Uterus (tissue), 4 donors: ENCODE data around the gene DTX3. TPM values are rescaled to one million over a fixed set of nuclear protein-coding genes. Genes with fewer than 3 reads are reported as not detected.
"Not testable (repeated sequence)": the region's sequence is repeated elsewhere in the genome, so short reads cannot be mapped to it uniquely, and the experiment has no call there.

Experiments used
- DNase-seq, 2 donors: peaks; one replicate each; pipeline ENCODE4 v3.0.0-alpha.2; 2019 to 2020
- H3K27ac ChIP-seq, 2 donors: fragments of 200-600 bp; sonication (generic); 1 replicate in 1 of 2; 2 replicates in 1 of 2; pipeline ENCODE4 v1.5.1; 2016 to 2018
- H3K27me3 ChIP-seq, 2 donors: fragments of 200-600 bp; sonication (generic); one replicate each; pipeline ENCODE4 v1.5.1; 2018 to 2019; ENCODE audit warnings: control low read depth in 1 of 2
- H3K36me3 ChIP-seq, 2 donors: fragments of 200-600 bp; sonication (generic); one replicate each; pipeline ENCODE4 v1.5.1; 2019; ENCODE audit warnings: control low read depth in 1 of 2
- H3K4me1 ChIP-seq, 2 donors: fragments of 200-600 bp; sonication (generic); one replicate each; pipeline ENCODE4 v1.5.1; 2018 to 2019; ENCODE audit warnings: control low read depth in 1 of 2
- H3K4me3 ChIP-seq, 2 donors: fragments of 200-600 bp; sonication (generic); 1 replicate in 1 of 2; 2 replicates in 1 of 2; pipeline ENCODE4 v1.5.1; 2018 to 2019; ENCODE audit warnings: mild to moderate bottlenecking in 1 of 2
- H3K9me3 ChIP-seq, 2 donors: fragments of 200-600 bp; sonication (generic); one replicate each; pipeline ENCODE4 v1.5.1; 2019; ENCODE audit warnings: control low read depth in 1 of 2
- POLR2A ChIP-seq, 2 donors: fragments of 450-650 bp; IDR thresholded peaks; one replicate each; pipeline ENCODE4 v1.6.1; 2016; ENCODE audit warnings: antibody characterized with exemption in 2 of 2, mild to moderate bottlenecking in 1 of 2, moderate library complexity in 1 of 2
- intact Hi-C: fragments of 100-400 bp; cut with DNase I; formaldehyde crosslinking; loops from one replicate; pipeline ENCODE4 v1.15.1; 2023; ENCODE audit warnings: low total_unique reads
- total RNA-seq, 4 donors: library from RNA; depleted of rRNA in 3 of 4; stranded (reverse); fragments of >200 nt in 3 of 4; gene quantifications; one replicate each; pipeline versions ENCODE4 v1.1.0 to v1.2.4, GENCODE V29; 2014 to 2023
- TF ChIP-seq, protein P1 (sequence below), 4 experiments: fragments of 200-600 bp in 2 of 4; fragments of 450-650 bp in 2 of 4; sonication (generic) in 2 of 4; IDR thresholded peaks; one replicate each; pipeline ENCODE4 v1.5.1; 2016 to 2019; ENCODE audit warnings: antibody characterized with exemption in 4 of 4, mild to moderate bottlenecking in 2 of 4, moderate library complexity in 1 of 4
- donor health status: DM: yes; HTN: yes; CAD: no.

Gene DTX3
- total RNA-seq, 4 donors from 2014 or later = 17.6 to 82.5 (median 40.9) TPM

DNA sequence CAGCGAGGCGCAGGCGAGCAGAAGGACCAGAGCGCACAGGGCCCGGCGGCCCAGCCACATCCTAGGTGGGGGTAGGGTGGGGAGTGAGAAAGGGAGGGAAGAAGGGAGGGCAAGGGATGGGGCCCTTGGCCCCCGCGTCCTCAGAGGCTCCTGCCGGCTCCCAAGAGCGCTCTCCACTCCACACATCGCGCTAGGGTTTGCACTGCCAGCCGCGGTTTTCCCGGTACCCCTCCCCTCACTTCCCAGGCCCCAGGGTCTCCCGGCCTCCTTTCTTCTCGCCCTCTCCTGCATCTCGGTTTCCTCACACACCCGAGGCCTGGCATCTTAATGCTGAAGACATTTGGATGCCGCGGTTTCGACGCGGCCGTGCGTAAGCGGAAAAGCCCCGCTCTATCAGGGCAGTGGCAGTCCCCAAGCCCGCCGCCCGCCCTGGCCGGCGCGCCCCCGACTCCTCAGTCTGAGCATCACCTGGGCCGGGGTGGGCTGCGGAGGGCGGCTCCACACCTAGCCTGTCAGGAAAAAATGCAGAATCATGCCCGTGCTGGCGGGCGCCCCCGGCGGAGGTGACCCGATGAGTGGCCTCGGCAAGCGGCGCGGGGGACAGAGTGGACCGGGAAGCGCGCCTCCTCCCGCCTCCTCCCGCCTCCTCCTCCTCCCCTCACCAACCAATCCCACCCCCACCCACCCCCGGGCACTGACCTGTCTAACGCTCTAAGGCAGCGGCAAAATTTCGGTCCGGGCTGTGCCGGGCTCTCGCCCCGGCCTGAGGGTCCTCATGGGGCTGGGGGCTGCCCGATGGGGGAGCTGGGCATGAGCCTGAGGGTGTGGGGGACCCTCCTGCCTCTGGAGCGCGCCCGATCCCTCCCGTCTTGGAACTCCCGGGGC is 27.7 kb downstream of the DTX3 start:
- peaks cover 0 to 9% of the 10 kb centered on the region in 2 donors for H3K27me3 ChIP-seq
- H3K4me3 ChIP-seq = peak overlapping the region; percentile 37 to 42
- no peaks in the 10 kb centered on the region for H3K4me1 ChIP-seq
- DNase-seq = no peak
- no peak overlapping the region for H3K27ac ChIP-seq
- no peaks in the 10 kb centered on the region for H3K36me3 ChIP-seq
- intact Hi-C loops = no loop called here
- TF ChIP-seq POLR2A (IDR thresholded peaks at IDR 0.05) = no peak
- TF ChIP-seq, protein P1, sequence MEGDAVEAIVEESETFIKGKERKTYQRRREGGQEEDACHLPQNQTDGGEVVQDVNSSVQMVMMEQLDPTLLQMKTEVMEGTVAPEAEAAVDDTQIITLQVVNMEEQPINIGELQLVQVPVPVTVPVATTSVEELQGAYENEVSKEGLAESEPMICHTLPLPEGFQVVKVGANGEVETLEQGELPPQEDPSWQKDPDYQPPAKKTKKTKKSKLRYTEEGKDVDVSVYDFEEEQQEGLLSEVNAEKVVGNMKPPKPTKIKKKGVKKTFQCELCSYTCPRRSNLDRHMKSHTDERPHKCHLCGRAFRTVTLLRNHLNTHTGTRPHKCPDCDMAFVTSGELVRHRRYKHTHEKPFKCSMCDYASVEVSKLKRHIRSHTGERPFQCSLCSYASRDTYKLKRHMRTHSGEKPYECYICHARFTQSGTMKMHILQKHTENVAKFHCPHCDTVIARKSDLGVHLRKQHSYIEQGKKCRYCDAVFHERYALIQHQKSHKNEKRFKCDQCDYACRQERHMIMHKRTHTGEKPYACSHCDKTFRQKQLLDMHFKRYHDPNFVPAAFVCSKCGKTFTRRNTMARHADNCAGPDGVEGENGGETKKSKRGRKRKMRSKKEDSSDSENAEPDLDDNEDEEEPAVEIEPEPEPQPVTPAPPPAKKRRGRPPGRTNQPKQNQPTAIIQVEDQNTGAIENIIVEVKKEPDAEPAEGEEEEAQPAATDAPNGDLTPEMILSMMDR (IDR thresholded peaks at IDR 0.05) = no peak
- no peaks in the 10 kb centered on the region for H3K9me3 ChIP-seq

DNA sequence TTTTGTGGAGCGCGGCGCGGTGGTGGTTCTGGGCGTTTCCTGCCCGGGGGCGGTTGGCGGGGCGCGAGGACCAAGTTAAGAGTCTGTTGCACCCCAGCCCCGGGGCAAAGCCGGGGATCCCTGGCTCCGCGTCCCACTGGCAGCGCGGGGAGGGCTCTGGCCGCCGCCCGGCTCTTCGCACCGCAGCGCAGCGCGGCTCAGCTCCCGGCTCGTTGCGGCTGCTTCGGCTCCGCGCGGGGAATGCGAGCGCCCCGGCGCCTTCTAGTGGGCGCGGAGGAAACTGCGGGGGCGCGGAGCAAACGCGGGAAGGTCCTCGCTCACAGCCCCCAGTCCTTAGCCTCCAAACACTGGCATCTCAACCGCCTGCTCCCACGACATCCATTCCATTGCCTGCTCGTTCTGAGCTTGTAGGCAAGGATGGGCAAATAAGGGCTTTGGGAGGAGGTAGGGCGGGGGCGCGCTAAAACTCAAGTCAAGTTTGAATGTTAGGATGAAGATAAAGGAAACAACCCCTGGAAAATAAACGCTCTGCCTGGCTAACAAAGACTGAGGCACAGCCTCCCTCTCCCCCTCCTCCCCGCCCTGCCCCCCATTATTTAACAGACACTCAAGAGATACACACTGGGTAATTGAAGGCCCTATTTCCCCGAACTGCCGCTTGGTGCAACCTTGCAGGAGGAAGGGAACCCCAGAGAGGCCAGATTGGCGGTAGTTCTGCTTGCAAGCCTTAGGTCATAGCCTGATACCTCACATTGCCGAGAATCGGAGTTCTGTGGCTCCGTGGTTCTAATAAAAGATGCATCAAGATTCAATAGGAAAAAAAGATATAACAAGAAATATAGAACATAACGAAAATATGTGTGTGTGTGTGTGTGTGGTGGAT is 28.6 kb downstream of the DTX3 start, which contains the start of gene B4GALNT1:
Gene B4GALNT1, minus strand, starts transcription at position 244 of the 883 bp plus-strand sequence. CDS start 1,069 bp downstream, outside the sequence.
- H3K27me3 ChIP-seq = peaks cover 0 to 9% of the 10 kb centered on the region in 2 donors
- TF ChIP-seq, protein P1 (IDR thresholded peaks at IDR 0.05) = peak; percentile 72 to 95 (median 86)
- no peak for TF ChIP-seq POLR2A (IDR thresholded peaks at IDR 0.05)
- intact Hi-C loops = no loop called here
- no peaks in the 10 kb centered on the region for H3K36me3 ChIP-seq
- DNase-seq = peak; percentile 28 to 63
- H3K4me1 ChIP-seq = no peaks in the 10 kb centered on the region
- H3K9me3 ChIP-seq = no peaks in the 10 kb centered on the region
- H3K4me3 ChIP-seq = peak within 1 kb of the TSS; percentile 37 to 42
- H3K27ac ChIP-seq = no peak within 1 kb of the TSS

DNA sequence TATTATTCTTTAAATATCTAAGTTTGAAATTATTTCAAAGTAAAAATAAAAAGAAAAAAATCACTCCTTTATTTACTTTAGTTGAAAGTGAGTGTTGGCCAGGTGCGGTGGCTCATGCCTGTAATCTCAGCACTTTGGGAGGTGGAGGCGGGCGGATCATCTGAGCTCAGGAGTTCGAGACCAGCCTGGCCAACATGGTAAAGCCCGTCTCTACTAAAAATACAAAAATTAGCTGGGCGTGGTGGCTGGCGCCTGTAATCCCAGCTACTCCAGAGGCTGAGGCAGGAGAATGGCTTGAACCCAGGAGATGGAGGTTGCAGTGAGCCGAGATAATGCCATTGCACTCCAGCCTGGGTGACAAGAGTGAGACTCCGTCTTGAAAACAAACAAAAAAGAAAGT is 32.1 kb downstream of the DTX3 start:
- H3K36me3 ChIP-seq, H3K9me3 ChIP-seq, H3K27me3 ChIP-seq, DNase-seq, H3K4me1 ChIP-seq, H3K4me3 ChIP-seq, intact Hi-C loops, H3K27ac ChIP-seq: not testable (repeated sequence)

DNA sequence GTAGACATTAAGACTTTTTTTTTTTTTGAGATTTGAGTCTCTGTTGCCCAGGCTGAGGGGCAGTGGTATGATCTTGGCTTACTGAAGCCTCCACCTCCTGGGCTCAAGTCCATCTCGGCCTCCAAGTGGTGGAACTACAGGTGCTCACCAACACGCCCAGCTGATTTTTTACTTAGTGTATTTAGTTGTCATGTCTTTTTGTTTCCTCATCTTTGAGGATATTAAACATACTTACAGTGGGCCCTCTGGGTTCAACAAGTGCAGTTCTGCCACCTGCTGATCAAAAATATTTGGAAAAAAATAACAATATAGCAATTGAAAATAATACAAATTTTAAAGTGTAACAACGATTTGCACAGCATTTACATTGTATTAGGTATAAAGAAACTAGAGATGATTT is 32.7 kb downstream of the DTX3 start:
- no peaks in the 10 kb centered on the region for H3K4me1 ChIP-seq
- intact Hi-C loops = no loop called here
- no peak for DNase-seq
- no peaks in the 10 kb centered on the region for H3K9me3 ChIP-seq
- H3K36me3 ChIP-seq = no peaks in the 10 kb centered on the region
- H3K4me3 ChIP-seq = no peak overlapping the region
- TF ChIP-seq POLR2A (IDR thresholded peaks at IDR 0.05) = no peak
- TF ChIP-seq, protein P1 (IDR thresholded peaks at IDR 0.05) = no peak
- H3K27me3 ChIP-seq = peaks cover 0 to 9% of the 10 kb centered on the region in 2 donors
- no peak overlapping the region for H3K27ac ChIP-seq

DNA sequence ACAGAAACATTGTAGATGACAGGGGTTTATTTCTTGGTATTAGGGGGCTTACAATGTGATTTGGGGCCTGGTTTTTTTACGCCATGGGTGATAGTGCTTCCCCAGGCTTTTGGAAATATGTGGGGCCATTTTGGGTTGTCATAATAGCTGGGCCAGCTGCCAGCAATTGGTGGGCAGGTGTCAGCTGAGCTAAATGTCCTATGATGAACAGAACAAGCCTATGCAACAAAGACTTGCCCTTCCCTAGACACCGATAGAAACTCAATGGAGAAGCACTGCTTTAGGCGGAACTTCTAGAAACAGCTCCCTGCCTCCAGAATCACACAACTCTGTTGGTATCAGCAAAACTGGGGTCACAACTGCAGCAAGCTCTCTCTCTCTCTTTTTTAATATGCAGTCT is 33.5 kb downstream of the DTX3 start:
- H3K4me3 ChIP-seq = no peak overlapping the region
- DNase-seq = no peak
- H3K4me1 ChIP-seq = no peaks in the 10 kb centered on the region
- H3K36me3 ChIP-seq = no peaks in the 10 kb centered on the region
- H3K27me3 ChIP-seq = peaks cover 0 to 9% of the 10 kb centered on the region in 2 donors
- intact Hi-C loops = no loop called here
- no peaks in the 10 kb centered on the region for H3K9me3 ChIP-seq
- no peak overlapping the region for H3K27ac ChIP-seq
- TF ChIP-seq, protein P1 (IDR thresholded peaks at IDR 0.05) = no peak
- no peak for TF ChIP-seq POLR2A (IDR thresholded peaks at IDR 0.05)
